IPS DF 6.9 (cell line): Measurements from ENCODE around the gene PPFIA1.
"Not testable (repeated sequence)": the region's sequence is repeated elsewhere in the genome, so short reads cannot be mapped to it uniquely, and the experiment has no call there.

Experiments used
- DNase-seq: peaks from one replicate; pipeline ENCODE4 v3.0.0-alpha.2; 2013; ENCODE audit warnings: low read depth, low spot score
- H3K27ac ChIP-seq: one replicate; pipeline ENCODE4 v1.5.1; 2013; ENCODE audit warnings: low read length, control low read depth
- H3K27me3 ChIP-seq: 2 replicates; pipeline ENCODE4 v1.6.1; 2013; ENCODE audit warnings: mild to moderate bottlenecking, low read length; ENCODE audit not compliant: control insufficient read depth, insufficient read depth
- H3K36me3 ChIP-seq: 2 replicates; pipeline ENCODE4 v1.6.1; 2013; ENCODE audit warnings: low read length; ENCODE audit not compliant: control insufficient read depth, insufficient read depth
- H3K4me1 ChIP-seq: 2 replicates; pipeline ENCODE4 v1.6.1; 2013; ENCODE audit warnings: low read length; ENCODE audit not compliant: control insufficient read depth, insufficient read depth
- H3K4me3 ChIP-seq: 2 replicates; pipeline ENCODE4 v1.5.1; 2013; ENCODE audit warnings: mild to moderate bottlenecking, low read length
- H3K9me3 ChIP-seq: 2 replicates; pipeline ENCODE4 v1.6.1; 2013; ENCODE audit warnings: low read length, inconsistent platforms; ENCODE audit not compliant: control insufficient read depth, insufficient read depth
- WGBS: extraction: QIAGEN DNeasy Blood & Tissue Kit; methylation state at CpG from one replicate; pipeline ENCODE4 v1.1.7; 2013; ENCODE audit warnings: mixed read lengths, missing lambda C conversion rate; ENCODE audit not compliant: insufficient read length, insufficient coverage; 5-methylcytosine and 5-hydroxymethylcytosine counted together

Gene PPFIA1

GRCh38 chr11:70251659-70252321, 18.7 kb upstream of the PPFIA1 start:
- H3K4me1 ChIP-seq: no peaks in the 10 kb centered on the region
- H3K27me3 ChIP-seq: no peaks in the 10 kb centered on the region
- H3K27ac ChIP-seq: no peak overlapping the region
- no peaks in the 10 kb centered on the region for H3K36me3 ChIP-seq
- H3K4me3 ChIP-seq: no peak overlapping the region
- WGBS: no CpG with 5 or more reads among the region's 21 CpGs
- DNase-seq: no peak
- no peaks in the 10 kb centered on the region for H3K9me3 ChIP-seq

GRCh38 chr11:70252844-70253243, 17.6 kb upstream of the PPFIA1 start:
- DNase-seq: no peak
- no CpG with 5 or more reads among the region's 12 CpGs for WGBS

GRCh38 chr11:70255477-70256116, 14.9 kb upstream of the PPFIA1 start:
- H3K36me3 ChIP-seq: no peaks in the 10 kb centered on the region
- no peaks in the 10 kb centered on the region for H3K9me3 ChIP-seq
- H3K4me3 ChIP-seq: no peak overlapping the region
- no CpG with 5 or more reads among the region's 12 CpGs for WGBS
- H3K4me1 ChIP-seq: no peaks in the 10 kb centered on the region
- DNase-seq: no peak
- H3K27ac ChIP-seq: no peak overlapping the region
- no peaks in the 10 kb centered on the region for H3K27me3 ChIP-seq

More at GRCh38 chr11:70252844-70253243, 17.6 kb upstream of the PPFIA1 start:
- Histone ChIP-seq H3K9me3 (no peaks in the 10 kb centered on the region), H3K4me1 (no peaks in the 10 kb centered on the region), H3K27me3 (no peaks in the 10 kb centered on the region), H3K27ac (no peak overlapping the region), H3K36me3 (no peaks in the 10 kb centered on the region), H3K4me3 (no peak overlapping the region)

DNA sequence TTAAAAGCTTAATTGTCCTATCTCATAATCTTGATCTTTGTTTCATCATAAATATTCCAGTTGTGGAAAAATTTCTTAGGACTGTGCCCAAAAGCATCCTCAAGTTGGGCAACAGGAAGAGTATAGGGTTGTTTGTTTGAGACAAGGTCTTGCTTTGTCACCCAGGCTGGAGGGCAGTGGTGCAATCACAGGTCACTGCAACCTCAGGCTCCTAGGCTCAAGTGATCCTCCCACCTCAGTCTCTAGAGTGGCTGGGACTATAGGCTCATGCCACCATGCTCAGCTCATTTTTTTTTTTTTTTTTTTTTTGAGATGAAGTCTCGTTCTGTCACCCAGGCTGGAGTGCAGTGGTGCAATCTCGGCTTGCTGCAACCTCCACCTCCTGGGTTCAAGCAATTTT, 11.4 kb upstream of the PPFIA1 start:
- not testable (repeated sequence) for DNase-seq

DNA sequence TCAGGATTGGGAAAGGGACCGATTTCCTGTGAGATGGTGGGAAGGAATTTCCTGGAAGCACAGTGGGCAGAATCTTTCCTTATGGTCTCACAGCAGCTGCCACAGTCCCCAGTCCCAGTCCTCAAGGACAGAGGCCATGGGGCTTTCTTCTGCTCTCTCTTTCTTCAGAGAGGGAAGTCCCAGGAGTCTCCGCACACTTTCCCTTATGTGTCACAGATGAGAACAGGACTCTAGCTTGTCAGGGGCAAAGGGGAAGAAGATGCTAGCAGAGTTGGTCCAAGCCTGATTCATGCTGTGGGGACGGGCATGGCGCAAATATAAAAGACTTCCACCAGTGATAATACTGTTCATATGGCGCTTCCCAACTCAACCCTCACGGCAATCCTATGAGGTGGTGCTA, 7.5 kb upstream of the PPFIA1 start:
- no CpG with 5 or more reads among the region's 6 CpGs for WGBS
- Histone ChIP-seq H3K4me1 (no peaks in the 10 kb centered on the region; the same call in 1 of the 2 replicates), H3K36me3 (no peaks in the 10 kb centered on the region)

More for the DNA sequence above, 11.4 kb upstream of the PPFIA1 start:
- H3K4me3 ChIP-seq, H3K4me1 ChIP-seq, H3K36me3 ChIP-seq, H3K27me3 ChIP-seq, H3K9me3 ChIP-seq, H3K27ac ChIP-seq: not testable (repeated sequence)
- WGBS: no CpG with 5 or more reads among the region's 2 CpGs

GRCh38 chr11:70263363-70263762, 7.1 kb upstream of the PPFIA1 start:
- Histone ChIP-seq H3K27me3 (no peaks in the 10 kb centered on the region), H3K4me3 (no peak overlapping the region), H3K4me1 (no peaks in the 10 kb centered on the region; the same call in 1 of the 2 replicates), H3K36me3 (no peaks in the 10 kb centered on the region), H3K9me3 (no peaks in the 10 kb centered on the region), H3K27ac (no peak overlapping the region)
- no CpG with 5 or more reads among the region's 7 CpGs for WGBS
- no peak for DNase-seq

More for the DNA sequence above, 7.5 kb upstream of the PPFIA1 start:
- H3K4me3 ChIP-seq: no peak overlapping the region
- H3K27ac ChIP-seq: no peak overlapping the region
- DNase-seq: no peak
- H3K9me3 ChIP-seq: no peaks in the 10 kb centered on the region
- H3K27me3 ChIP-seq: no peaks in the 10 kb centered on the region

DNA sequence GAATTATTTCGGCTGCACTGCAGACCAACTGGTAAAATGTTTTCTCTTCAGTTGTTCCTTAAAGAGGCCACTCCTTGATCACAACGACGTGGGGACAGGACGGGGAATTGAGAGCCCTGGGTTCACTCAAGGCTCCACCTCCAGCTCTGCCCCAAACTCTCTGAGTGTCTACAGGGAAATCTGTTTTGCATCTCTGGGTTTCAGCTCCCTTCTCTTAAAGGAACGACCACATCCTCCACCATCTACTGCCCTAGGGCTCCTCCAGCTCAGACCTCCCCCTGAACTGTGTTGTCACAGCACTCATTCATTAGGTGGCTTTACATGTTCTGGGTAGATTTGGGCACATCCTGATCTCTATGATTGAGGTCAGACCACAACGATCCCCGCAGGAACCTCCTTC, 5.1 kb upstream of the PPFIA1 start:
- H3K27me3 ChIP-seq: no peaks in the 10 kb centered on the region
- no peaks in the 10 kb centered on the region for H3K9me3 ChIP-seq
- DNase-seq: no peak
- WGBS: no CpG with 5 or more reads among the region's 7 CpGs
- H3K4me1 ChIP-seq: peaks cover 1% of the 10 kb centered on the region; the same call in 1 of the 2 replicates
- no peak overlapping the region for H3K27ac ChIP-seq
- H3K36me3 ChIP-seq: no peaks in the 10 kb centered on the region
- H3K4me3 ChIP-seq: no peak overlapping the region

DNA sequence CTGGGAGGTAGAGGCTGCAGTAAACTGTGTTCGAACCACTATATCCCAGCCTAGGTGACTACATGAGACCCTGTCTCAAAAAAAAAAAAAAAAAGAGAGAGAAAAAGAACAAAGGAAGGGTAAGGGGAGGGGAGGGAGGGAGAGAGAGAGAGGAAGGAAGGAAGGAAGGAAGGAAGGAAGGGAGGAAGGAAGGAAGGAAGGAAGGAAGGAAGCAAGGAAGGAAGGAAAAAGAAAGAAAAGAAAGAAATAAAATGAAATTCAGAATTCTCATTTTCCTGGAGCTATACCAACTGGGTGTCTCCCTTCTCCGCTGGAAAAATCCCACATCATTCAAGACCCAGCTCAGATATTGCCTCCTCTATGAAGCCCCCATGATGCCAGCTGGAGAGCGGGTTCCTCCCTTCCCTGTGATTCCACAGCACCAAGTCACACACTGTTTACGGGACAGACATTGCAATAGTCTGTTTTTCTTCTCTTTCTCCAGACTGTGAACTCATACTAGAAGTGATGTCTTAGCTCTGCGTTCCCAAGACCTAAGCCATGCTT, 3.0 kb upstream of the PPFIA1 start:
- Histone ChIP-seq H3K9me3 (no peaks in the 10 kb centered on the region), H3K4me3 (no peak overlapping the region), H3K36me3 (no peaks in the 10 kb centered on the region), H3K27ac (no peak overlapping the region), H3K27me3 (no peaks in the 10 kb centered on the region), H3K4me1 (peaks cover 1% of the 10 kb centered on the region; the same call in 1 of the 2 replicates)
- no CpG with 5 or more reads among the region's 5 CpGs for WGBS
- DNase-seq: no peak

DNA sequence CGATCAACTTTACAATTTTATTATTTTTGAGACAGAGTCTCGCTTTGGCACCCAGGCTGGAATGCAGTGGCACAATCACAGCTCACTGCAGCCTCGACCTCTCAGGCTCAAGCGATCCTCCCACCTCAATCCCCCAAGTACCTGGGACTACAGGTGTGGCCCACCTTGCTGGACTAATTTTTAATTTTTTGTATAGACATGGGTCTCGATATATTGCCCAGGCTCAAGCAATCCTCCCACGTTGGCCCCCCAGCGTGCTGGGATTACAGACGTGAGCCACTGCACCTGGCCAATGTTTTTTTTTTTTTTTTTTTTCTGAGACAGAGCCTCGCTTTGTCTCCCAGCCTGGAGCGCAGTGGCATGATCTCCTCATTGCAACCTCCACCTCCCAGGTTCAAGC, 2.0 kb upstream of the PPFIA1 start:
- Histone ChIP-seq H3K27me3 (no peaks in the 10 kb centered on the region), H3K36me3 (peaks cover 3% of the 10 kb centered on the region; the same call in 1 of the 2 replicates), H3K9me3 (no peaks in the 10 kb centered on the region), H3K4me3 (no peak overlapping the region), H3K27ac (no peak overlapping the region), H3K4me1 (peaks cover 1% of the 10 kb centered on the region; the same call in 1 of the 2 replicates)
- WGBS: no CpG with 5 or more reads among the region's 10 CpGs
- DNase-seq: no peak

DNA sequence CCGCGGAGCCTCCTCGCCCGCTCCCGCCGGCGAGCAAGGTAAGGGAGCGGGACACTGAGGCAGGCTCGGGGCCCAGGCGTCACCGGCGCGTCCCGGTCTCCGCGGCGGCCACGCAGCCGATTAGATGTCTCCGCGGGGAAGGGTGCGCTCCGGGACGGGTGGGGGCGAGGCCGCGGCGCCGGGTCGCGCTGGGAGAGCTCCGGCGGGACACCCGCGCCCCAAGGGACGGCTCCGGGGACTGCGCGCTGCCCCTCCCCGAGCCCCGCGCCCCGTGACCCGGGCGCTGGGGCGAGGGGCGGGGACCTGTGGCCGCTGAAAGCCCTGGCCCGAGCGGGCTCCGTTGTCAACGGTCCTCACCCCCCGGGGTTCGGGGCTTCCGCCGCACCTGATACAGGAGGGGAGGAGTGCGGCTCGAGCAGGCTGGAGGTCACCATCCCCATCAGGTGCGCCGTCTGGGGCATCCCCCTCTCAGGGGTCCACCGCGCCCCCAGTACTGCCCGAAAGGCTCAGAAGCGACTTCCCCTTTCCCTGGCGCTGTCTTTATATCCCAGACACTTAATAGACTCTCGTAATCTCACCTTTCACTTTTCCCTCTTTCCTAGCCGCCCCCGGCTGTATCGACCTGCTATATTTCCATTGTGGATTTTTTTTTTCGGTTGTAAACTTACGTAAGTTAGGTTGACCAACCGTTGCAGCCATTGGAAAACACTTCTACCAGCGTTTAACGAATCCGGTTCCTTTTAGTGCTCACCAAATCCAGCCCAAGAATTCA, 573 bp downstream of the PPFIA1 start:
- Histone ChIP-seq H3K4me1 (0 out of 2 replicates have a peak, but pooled peaks cover 1% of the 10 kb centered on the region), H3K27me3 (no peaks in the 10 kb centered on the region), H3K4me3 (peak overlapping the region; percentile 99), H3K36me3 (peaks cover 9% of the 10 kb centered on the region; the same call in 1 of the 2 replicates), H3K9me3 (no peaks in the 10 kb centered on the region), H3K27ac (no peak overlapping the region)
- WGBS: no CpG with 5 or more reads among the region's 75 CpGs
- DNase-seq: no peak
